ENCODE data around the gene ZNF428.

GRCh38 chr19:43662487-43662886, 43.1 kb upstream of the ZNF428 start:
- TF ChIP-seq CTCF (IDR thresholded peaks at IDR 0.05; ENCODE audit: insufficient read depth, low read length, poor library complexity, severe bottlenecking) (no peak), EZH2phosphoT487 (conservative IDR thresholded peaks at IDR 0.05; ENCODE audit: low read length) (no peak)
